GM12878 (cell line): ENCODE data around the gene ILKAP.

Experiments used
- CTCF ChIP-seq, 3 experiments: IDR thresholded peaks in 2 of 3; conservative IDR thresholded peaks in 1 of 3; 2 replicates each; pipeline ENCODE4 v1.5.1; 2011; ENCODE audit warnings: low read depth in 3 of 3, low read length in 3 of 3, mild to moderate bottlenecking in 3 of 3, control low read depth in 2 of 3, moderate library complexity in 2 of 3, inconsistent platforms in 1 of 3, mixed read lengths in 1 of 3; ENCODE audit not compliant: control insufficient read depth in 2 of 3, insufficient read depth in 1 of 3; ENCODE audit errors: extremely low read depth in 1 of 3
- EZH2 ChIP-seq: IDR thresholded peaks from 2 replicates; pipeline ENCODE4 v1.6.1; 2012; ENCODE audit warnings: low read depth, mild to moderate bottlenecking, control low read depth, inconsistent platforms, low read length, borderline replicate concordance; ENCODE audit not compliant: control insufficient read depth
- FOS ChIP-seq: IDR thresholded peaks from 3 replicates; pipeline ENCODE4 v1.6.1; 2011; ENCODE audit warnings: borderline replicate concordance; ENCODE audit not compliant: insufficient read length; ENCODE audit errors: extremely low read depth
- HDGF ChIP-seq: fragments of 450-650 bp; IDR thresholded peaks from 2 replicates; pipeline ENCODE4 v1.6.1; 2016; ENCODE audit warnings: antibody characterized with exemption
- MAX ChIP-seq: IDR thresholded peaks from 2 replicates; pipeline ENCODE4 v1.6.1; 2012; ENCODE audit warnings: low read depth, low read length, improper control_type of control experiment
- MXI1 ChIP-seq: fragments of 150-350 bp; IDR thresholded peaks from 2 replicates; pipeline ENCODE4 v1.6.1; 2011; ENCODE audit warnings: low read depth, mild to moderate bottlenecking, inconsistent platforms, low read length, improper control_type of control experiment
- PBX3 ChIP-seq: IDR thresholded peaks from 2 replicates; pipeline ENCODE4 v1.6.1; 2011; ENCODE audit warnings: mild to moderate bottlenecking, low read depth, low read length, moderate library complexity; ENCODE audit not compliant: insufficient replicate concordance
- POLR2A ChIP-seq: IDR thresholded peaks from 2 replicates; pipeline ENCODE4 v1.6.1; 2011; ENCODE audit warnings: low read depth, mild to moderate bottlenecking, low read length
- POLR2AphosphoS5 ChIP-seq: IDR thresholded peaks from 2 replicates; pipeline ENCODE4 v1.6.1; 2011; ENCODE audit warnings: mild to moderate bottlenecking, low read length, inconsistent platforms
- RUNX3 ChIP-seq: IDR thresholded peaks from 2 replicates; pipeline ENCODE4 v1.6.1; 2012; ENCODE audit warnings: low read length, inconsistent platforms
- SMAD1 ChIP-seq: fragments of 450-650 bp; IDR thresholded peaks from 2 replicates; pipeline ENCODE4 v1.6.1; 2018; ENCODE audit warnings: mild to moderate bottlenecking, low read depth; ENCODE audit not compliant: partially characterized antibody
- SMC3 ChIP-seq: IDR thresholded peaks from 2 replicates; pipeline ENCODE4 v1.6.1; 2011; ENCODE audit warnings: low read length, improper control_type of control experiment, borderline replicate concordance

GRCh38 chr2:238126338-238126737 lies 77.2 kb downstream of the ILKAP start:
- TF ChIP-seq FOS: no peak
- no peak for TF ChIP-seq CTCF (IDR thresholded peaks at IDR 0.05 in 2 of 3, conservative IDR thresholded peaks at IDR 0.05 in 1 of 3; ENCODE audit: control insufficient read depth in 2 of 3, extremely low read depth in 1 of 3, insufficient read depth in 1 of 3, low read depth in 3 of 3, low read length in 3 of 3)
- TF ChIP-seq PBX3: no peak
- TF ChIP-seq MAX: no peak
- no peak for TF ChIP-seq SMC3
- no peak for TF ChIP-seq EZH2
- no peak for TF ChIP-seq RUNX3
- no peak for TF ChIP-seq MXI1
- TF ChIP-seq SMAD1: no peak
- no peak for TF ChIP-seq HDGF
- TF ChIP-seq POLR2A: no peak
- TF ChIP-seq POLR2AphosphoS5: no peak
